GM18498 (cell line): ENCODE results near the gene ARFIP2.
"Not testable (repeated sequence)": the region's sequence is repeated elsewhere in the genome, so short reads cannot be mapped to it uniquely, and the experiment has no call there.

Source experiments
- ATAC-seq: cut with Tn5 transposase; IDR thresholded peaks from one replicate; pipeline ENCODE4 v1.9.1; 2021; ENCODE audit warnings: mild to moderate bottlenecking, moderate library complexity; ENCODE audit not compliant: unreplicated experiment

ARFIP2 gene, protein sequence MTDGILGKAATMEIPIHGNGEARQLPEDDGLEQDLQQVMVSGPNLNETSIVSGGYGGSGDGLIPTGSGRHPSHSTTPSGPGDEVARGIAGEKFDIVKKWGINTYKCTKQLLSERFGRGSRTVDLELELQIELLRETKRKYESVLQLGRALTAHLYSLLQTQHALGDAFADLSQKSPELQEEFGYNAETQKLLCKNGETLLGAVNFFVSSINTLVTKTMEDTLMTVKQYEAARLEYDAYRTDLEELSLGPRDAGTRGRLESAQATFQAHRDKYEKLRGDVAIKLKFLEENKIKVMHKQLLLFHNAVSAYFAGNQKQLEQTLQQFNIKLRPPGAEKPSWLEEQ

DNA sequence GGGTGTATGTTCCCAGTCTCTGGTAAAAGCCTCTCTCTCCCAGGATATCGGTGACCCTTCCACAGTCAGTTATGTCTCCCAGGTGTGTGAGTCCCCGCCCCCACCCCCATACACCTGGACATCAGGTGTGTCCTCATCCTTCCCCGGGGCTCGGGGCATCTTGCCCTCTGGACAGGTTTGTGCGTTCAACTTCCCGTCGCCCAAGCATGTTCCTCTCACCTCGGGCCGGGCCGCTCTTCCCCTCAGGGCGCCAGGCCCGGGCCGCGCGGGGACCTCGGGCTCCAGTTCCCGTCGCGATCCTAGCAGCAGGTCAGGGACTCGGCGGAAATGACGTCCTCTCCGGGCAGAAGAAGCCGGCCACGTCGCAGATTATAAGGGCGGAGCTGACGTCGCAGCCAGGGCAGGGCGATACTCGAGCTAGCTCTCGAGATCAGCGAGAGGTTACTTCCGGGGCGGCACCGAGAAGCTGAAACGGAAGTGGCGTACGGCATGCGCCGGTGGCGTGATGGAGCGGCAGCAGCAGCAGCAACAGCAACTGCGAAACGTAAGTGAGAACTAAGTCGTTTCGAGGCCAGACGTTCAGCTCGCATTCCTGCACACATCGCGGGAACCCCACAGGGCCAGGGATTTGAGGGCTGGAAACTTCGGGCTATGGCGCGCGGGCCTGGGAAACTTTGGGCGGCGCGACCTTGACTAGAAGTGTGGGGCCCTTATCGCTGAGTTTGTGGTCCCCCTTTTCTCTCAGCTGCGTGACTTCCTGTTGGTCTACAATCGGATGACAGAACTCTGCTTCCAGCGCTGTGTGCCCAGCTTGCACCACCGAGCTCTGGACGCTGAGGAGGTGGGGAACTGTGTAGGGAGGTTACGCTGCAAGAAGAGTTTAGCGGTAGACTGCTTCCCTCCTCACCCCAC is at the start of gene ARFIP2, which contains the start of gene TIMM10B:
Gene ARFIP2, minus strand, starts transcription at position 320 of the 912 bp plus-strand sequence. CDS start 910 bp downstream, outside the sequence.
Gene TIMM10B, plus strand, starts transcription at position 490 of the 912 bp plus-strand sequence. Its CDS starts 16 bp downstream, at position 506.
- peak; percentile 99 for ATAC-seq

- ATAC-seq, result no peak
These were observed 49.7 kb upstream of the ARFIP2 start for GRCh38 chr11:6530848-6531247.

DNA sequence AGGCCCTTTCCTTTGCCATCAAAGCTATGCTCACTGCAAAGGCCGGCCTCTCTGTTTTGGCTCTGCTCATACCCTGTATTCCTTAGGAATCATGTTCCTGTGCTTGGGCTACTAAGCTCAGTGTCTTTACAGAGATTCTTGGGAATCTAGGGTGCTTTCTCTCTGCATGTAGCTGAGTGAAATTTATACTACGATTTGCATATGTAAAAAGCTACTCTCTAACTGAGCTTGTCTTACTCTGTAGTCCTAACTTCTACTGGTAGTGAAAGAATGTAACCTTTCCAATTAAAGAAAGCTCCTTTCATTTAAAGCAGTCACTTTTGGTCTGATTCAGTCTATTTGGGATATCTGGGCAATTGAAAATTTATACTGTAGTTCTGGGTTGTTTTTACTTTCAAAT is 48.1 kb upstream of the ARFIP2 start:
- no peak for ATAC-seq

- ATAC-seq, result peak; percentile 70
These were observed 45.4 kb upstream of the ARFIP2 start for GRCh38 chr11:6526411-6527135.

DNA sequence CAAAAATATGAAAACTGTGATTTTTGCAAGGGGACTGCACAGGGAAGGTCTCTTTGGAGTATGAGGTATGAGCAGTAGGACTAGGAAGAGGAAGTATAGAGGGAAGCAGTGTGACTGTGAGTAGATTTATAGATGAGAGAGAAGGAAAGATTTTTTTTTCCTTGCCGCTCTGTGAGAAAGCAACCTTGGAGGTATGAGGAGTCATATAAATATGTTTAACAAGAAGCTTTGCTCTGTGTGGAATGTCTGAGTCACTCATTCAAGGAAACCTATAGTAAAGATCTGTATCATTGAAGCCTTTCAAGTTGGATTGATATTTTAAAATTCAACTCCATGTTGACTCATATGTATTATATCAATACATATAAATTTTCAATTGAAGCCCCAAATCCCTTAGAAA is 42.1 kb upstream of the ARFIP2 start:
- no peak for ATAC-seq

DNA sequence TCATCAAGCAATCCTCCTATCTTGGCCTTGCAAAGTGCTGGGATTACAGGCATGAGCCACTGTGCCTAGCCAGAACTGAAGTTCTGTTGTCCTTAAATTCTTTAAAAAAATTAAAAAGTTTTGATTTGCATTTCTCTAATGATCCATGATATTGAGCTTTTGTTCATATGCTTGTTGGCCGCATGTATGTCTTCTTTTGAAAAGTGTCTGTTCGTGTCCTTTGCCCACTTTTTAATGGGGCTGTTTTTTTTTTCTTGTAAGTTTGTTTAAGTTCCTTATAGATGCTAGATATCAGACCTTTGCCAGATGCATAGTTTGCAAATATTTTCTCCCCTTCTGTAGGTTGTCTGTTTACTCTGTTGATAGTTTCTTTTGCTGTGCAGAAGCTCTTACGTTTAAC is 40.8 kb upstream of the ARFIP2 start:
- not testable (repeated sequence) for ATAC-seq

DNA sequence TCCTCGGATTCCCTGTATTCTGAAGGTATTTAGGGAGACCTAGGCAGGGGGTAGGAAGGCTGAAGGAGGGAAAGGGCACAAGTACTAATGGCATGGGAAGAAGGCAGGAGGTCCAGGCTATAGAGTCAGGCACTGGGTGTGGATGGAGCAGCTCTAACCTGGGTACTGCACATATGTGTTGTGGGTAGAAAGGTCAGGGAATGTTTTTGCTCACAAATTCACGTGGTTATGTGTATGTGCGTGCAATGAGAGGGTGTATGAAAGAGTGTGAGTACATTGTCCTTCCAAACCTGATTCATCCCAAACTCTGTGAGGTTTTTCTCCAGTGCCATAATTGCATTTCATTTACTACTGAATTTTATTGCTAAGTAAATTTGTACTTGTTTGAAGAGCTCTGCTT is 39.1 kb upstream of the ARFIP2 start:
- ATAC-seq, result no peak

GRCh38 chr11:6516865-6517264 is 35.7 kb upstream of the ARFIP2 start:
- no peak for ATAC-seq

DNA sequence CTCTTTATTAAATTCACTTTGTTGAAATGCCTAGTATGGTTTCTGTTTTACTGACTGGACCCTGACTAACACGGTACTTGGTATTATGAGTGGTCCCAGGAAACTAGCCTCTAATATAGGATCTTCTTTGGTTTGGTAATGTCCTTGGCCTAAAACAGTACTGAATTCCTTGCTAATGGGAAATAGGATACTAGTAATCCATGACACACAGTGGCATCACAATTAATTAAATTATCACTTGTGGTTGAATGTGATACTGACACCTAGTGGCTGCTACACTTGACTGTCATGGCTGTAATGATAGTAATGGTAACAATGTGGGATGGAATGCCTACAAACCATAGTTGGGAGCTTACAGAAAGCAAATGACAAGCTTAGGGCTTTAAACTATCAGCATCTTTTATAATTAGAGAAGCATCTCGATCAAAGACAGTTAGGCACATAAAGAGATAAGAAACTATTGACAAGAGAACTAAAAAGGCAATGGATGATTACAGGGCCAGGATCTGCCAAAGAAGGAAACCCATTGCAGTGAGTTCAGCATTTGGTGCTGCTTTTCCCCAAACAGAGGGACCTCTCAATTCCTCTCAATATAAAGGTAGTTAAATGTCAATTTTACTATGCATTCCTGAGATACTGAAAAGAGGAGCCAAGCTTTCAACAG is 24.6 kb upstream of the ARFIP2 start:
- no peak for ATAC-seq

DNA sequence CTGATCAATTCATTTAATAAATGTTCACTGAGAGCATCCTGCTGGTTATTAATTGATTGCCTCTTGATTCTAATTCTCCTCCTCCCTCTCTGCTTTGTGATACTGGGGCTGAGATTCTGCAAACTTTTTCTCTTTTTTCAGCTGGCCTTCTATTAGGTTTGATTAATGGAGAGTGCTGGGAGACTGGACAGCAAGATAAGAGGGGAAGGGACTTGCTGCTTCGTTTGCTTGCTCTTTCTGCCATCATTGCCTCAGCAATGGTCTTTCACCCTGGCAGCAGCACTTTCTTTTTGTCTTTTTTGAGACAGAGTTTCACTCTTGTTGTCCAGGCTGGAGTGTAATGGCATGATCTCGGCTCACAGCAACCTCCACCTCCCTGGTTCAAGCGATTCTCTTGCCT is 23.0 kb upstream of the ARFIP2 start:
- ATAC-seq, result no peak

DNA sequence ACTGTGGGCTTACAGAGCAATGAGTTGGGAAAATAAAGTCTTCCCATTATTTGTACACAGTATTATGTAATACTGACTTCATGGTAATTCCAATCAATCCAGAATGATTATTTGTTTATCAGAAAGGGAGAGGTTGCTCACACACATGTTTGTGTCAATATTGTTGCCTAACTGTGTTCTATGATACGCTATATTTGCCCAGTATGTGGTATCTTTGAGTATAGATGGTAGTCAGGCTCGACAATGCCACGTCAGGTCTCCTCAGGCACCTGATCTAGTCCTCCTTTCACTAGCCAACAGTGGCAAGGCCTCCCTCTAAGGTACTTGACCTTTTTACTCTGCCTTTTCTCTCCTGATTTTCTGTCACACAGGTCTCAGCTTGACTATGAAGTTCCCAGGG is 21.3 kb upstream of the ARFIP2 start:
- ATAC-seq, result no peak

DNA sequence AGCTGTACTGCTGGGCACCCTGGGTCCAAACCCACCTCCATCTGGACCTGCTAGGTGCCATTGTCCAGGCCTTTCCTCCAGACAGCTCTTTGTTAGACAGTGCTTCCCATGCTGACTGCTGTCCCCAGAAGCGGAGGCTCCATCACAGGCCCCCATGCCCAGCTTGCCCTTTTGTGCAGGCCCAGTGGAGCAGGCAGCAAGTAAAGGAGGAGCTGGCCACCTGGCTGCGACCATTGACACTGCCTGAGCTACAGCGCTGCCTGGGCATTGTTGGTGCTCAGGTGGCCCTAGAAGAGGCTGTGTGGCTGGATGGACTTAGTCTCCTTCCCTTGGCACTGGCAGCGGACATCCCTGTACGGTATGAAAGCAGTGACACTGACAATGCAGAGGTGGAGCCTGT is 17.4 kb upstream of the ARFIP2 start:
- no peak for ATAC-seq

DNA sequence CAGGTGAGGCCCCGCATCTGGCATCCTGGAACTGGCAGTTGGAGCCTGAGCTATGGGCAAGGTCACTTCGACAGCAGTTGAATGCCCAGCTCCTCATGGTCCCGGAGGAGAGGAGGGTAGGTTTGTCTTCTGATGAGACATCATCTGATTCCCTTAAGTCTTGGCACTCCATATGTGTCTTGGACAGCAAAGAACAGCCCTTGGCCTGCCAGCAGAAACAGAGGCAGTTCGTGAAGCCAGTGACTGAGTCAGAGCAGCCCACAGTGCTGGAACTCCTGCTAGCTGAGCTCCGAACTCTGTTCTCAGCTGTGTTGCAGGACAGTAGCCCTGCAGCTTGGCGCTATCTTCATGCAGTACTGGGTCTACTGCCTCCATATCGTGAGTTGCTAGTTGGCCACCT is 17.0 kb upstream of the ARFIP2 start:
- no peak for ATAC-seq

DNA sequence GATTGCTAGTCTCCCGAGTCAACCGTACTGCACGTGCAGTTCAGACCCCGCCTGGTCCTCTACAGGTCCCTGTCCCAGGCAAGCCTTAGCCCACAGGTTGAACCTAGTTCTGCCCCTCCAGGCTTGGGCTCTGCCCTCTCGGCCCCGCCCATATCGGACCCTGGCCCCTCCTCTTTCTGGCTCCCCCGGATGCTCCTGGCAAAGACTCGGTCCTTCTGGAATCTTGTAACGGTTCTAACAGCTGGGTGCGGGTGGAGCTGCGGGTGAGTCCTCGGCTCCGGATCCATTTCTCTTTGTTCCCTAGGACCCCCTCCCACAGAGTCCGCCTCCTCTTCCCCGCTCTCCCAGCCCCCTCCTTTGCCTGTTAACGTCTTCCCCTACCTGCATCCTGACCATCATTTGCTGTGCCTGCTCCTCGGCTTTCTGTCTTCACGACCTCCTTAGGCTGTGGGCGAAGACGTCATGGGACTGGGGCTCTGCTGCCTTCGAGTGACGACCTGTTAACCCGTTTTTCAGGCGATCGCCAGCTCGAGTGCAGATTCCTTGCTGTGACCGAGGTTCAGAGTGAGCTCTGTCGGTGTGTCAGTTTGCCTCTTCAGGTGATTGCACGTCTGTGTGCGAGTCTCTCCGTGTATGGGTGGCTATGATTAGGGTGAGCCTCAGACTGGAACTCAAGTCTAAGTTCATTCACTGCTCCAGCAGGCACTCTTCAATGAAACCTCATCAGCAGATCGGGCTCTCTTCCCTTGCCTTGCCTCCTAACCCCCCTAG is 16.1 kb upstream of the ARFIP2 start, which contains the start of gene DNHD1:
Gene DNHD1, plus strand, starts transcription at position 212 of the 771 bp plus-strand sequence. CDS start 936 bp downstream, outside the sequence.
- no peak for ATAC-seq

DNA sequence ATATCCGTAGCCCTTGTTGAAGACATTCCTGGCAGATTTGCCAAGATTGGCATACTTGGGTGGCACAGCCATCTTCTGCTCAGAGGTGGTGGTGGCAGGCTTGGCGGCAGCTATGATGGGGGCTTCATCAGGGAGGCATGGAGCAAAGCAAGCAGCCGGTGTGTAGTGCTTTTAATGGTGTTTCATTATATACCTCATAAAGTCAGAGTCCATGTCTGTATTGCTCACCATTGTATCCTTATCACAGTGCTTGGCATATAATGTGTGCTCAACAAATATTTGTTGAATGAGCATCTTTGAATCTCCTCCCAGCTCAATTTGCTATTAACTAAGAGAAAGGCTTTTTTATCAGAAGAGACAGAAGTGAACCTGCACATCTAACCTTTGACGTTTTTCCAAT is 8.2 kb upstream of the ARFIP2 start:
- ATAC-seq, result no peak

GRCh38 chr11:6488821-6489220 is 7.7 kb upstream of the ARFIP2 start:
- ATAC-seq, result no peak

- no peak for ATAC-seq
These were observed 7.2 kb upstream of the ARFIP2 start for GRCh38 chr11:6488342-6488741.

- no peak for ATAC-seq
These were observed 5.8 kb upstream of the ARFIP2 start for GRCh38 chr11:6486938-6487337.

DNA sequence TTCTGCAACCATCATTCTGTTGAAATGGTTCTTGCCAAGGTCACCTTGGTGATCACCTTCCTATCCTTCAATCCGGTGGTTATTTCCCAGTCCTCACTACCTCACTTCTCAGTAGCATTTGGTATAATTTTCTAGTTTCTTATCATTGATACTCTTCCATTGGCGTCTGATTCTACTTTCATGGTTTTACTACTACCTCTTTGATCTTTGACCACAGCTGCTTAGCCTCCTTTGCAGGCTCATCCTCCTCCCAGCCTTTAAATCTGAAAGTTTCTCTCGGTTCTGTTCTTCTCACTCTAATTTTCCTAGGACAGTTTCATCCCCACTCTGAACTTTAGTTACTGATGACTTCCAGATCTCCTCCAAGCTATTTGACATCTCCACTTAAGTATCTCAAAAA is 5.1 kb upstream of the ARFIP2 start:
- no peak for ATAC-seq

DNA sequence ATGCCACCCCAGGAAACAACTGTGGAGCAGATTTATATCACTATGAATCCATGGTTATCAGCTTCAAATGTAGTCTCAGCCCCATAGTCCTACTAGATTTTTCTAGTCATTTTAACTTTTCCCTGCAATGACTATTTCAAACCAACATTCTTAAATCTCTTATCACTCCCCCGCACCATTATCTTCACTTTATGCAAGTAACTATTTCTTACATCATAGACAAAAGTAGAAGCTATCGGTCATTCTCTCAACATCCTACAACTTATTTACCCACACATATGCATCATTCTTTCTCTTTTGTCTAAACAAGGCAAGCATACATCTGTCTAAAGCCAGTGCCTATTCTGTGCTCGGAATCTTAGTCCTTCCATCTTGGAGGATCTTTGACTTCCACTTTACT is 4.5 kb upstream of the ARFIP2 start:
- no peak for ATAC-seq
